Colonic mucosa (tissue), 4 donors: Measurements from ENCODE around the gene FLRT1. TPM values are rescaled to one million over a fixed set of nuclear protein-coding genes. Genes with fewer than 3 reads are reported as not detected.

Source experiments
- DNase-seq: peaks from one replicate; pipeline ENCODE4 v3.0.0-alpha.2; 2020
- H3K27ac ChIP-seq: fragments of 200-600 bp; one replicate; pipeline ENCODE4 v1.8.0; 2021
- H3K27me3 ChIP-seq: fragments of 200-600 bp; one replicate; pipeline ENCODE4 v1.8.0; 2021
- H3K36me3 ChIP-seq: fragments of 200-600 bp; one replicate; pipeline ENCODE4 v1.8.0; 2021
- H3K4me1 ChIP-seq: fragments of 200-600 bp; one replicate; pipeline ENCODE4 v1.8.0; 2021; ENCODE audit warnings: mild to moderate bottlenecking
- H3K4me3 ChIP-seq: fragments of 200-600 bp; one replicate; pipeline ENCODE4 v1.8.0; 2021
- H3K9ac ChIP-seq, 2 donors: one replicate each; pipeline ENCODE4 v1.7.0; 2013; ENCODE audit warnings: control low read depth in 2 of 2, low read depth in 2 of 2, low read length in 2 of 2
- H3K9me3 ChIP-seq: fragments of 200-600 bp; one replicate; pipeline ENCODE4 v1.8.0; 2021
- CTCF ChIP-seq: fragments of 200-600 bp; IDR thresholded peaks from one replicate; pipeline ENCODE4 v1.8.0; 2022; ENCODE audit warnings: antibody characterized with exemption, mild to moderate bottlenecking
- intact Hi-C: fragments of 100-400 bp; cut with DNase I; formaldehyde crosslinking; loops from one replicate; pipeline ENCODE4 v1.14.1; 2022
- total RNA-seq, 2 donors: library from RNA; stranded (reverse); fragmentation: NEBNext Ultra II Directional in 1 of 2; extraction: Animal tissue kit (Norgen Biotek cat#: 25700) in 1 of 2; gene quantifications; one replicate each; pipeline ENCODE4 v1.2.1, GENCODE V29; 2021
- donor health status: healthy.
- donor health status: DM: no; HTN: no; CAD: no.
- donor health status: DM: no; HTN: no; CAD: no.

The FLRT1 gene
- total RNA-seq, 2 donors from 2014 or later = 0.20 to 0.96 TPM

- Histone ChIP-seq H3K4me3 (no peak overlapping the region), H3K27me3 (no peaks in the 10 kb centered on the region), H3K27ac (no peak overlapping the region), H3K9me3 (no peaks in the 10 kb centered on the region), H3K9ac (no peak overlapping the region), H3K36me3 (peaks cover 11% of the 10 kb centered on the region), H3K4me1 (no peaks in the 10 kb centered on the region)
- no peak for TF ChIP-seq CTCF
- no peak for DNase-seq
- intact Hi-C loops = no loop called here
Observed at GRCh38 chr11:63993993-63994392, 41.7 kb upstream of the FLRT1 start.

DNA sequence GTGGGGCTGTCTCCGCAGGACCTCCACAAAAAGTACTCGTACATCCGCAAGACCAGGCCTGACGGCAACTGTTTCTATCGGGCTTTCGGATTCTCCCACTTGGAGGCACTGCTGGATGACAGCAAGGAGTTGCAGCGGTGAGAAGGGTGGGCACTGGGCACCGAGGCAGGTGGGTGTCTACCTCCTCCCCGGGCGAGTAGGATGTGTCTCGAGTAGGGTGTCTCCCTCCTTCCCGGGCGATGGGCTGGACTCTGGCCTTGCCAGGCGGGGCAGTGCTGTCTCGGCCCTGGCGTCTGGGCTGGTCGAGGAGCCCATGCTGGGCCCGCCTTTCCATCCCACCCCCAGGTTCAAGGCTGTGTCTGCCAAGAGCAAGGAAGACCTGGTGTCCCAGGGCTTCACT lies 39.2 kb upstream of the FLRT1 start:
- Histone ChIP-seq H3K27ac (no peak overlapping the region), H3K4me1 (peaks cover 9% of the 10 kb centered on the region), H3K27me3 (no peaks in the 10 kb centered on the region), H3K9me3 (no peaks in the 10 kb centered on the region), H3K36me3 (peaks cover 11% of the 10 kb centered on the region), H3K9ac (no peak overlapping the region), H3K4me3 (no peak overlapping the region)
- no peak for DNase-seq
- TF ChIP-seq CTCF = no peak
- intact Hi-C loops = no loop called here

- no peak overlapping the region for H3K27ac ChIP-seq
- no peaks in the 10 kb centered on the region for H3K27me3 ChIP-seq
- no peak for DNase-seq
- intact Hi-C loops = no loop called here
- H3K4me3 ChIP-seq = no peak overlapping the region
- H3K9ac ChIP-seq = no peak overlapping the region
- H3K9me3 ChIP-seq = no peaks in the 10 kb centered on the region
- no peak for TF ChIP-seq CTCF
- peaks cover 9% of the 10 kb centered on the region for H3K4me1 ChIP-seq
- peaks cover 11% of the 10 kb centered on the region for H3K36me3 ChIP-seq
Observed at GRCh38 chr11:63997104-63997700, 38.5 kb upstream of the FLRT1 start.

- H3K9me3 ChIP-seq = no peaks in the 10 kb centered on the region
- TF ChIP-seq CTCF = no peak
- no peak for DNase-seq
- no peaks in the 10 kb centered on the region for H3K27me3 ChIP-seq
- H3K36me3 ChIP-seq = peaks cover 11% of the 10 kb centered on the region
- H3K27ac ChIP-seq = no peak overlapping the region
- no peak overlapping the region for H3K4me3 ChIP-seq
- peaks cover 9% of the 10 kb centered on the region for H3K4me1 ChIP-seq
- no peak overlapping the region for H3K9ac ChIP-seq
- intact Hi-C loops = no loop called here
Observed at GRCh38 chr11:63997801-63998337, 37.9 kb upstream of the FLRT1 start.

DNA sequence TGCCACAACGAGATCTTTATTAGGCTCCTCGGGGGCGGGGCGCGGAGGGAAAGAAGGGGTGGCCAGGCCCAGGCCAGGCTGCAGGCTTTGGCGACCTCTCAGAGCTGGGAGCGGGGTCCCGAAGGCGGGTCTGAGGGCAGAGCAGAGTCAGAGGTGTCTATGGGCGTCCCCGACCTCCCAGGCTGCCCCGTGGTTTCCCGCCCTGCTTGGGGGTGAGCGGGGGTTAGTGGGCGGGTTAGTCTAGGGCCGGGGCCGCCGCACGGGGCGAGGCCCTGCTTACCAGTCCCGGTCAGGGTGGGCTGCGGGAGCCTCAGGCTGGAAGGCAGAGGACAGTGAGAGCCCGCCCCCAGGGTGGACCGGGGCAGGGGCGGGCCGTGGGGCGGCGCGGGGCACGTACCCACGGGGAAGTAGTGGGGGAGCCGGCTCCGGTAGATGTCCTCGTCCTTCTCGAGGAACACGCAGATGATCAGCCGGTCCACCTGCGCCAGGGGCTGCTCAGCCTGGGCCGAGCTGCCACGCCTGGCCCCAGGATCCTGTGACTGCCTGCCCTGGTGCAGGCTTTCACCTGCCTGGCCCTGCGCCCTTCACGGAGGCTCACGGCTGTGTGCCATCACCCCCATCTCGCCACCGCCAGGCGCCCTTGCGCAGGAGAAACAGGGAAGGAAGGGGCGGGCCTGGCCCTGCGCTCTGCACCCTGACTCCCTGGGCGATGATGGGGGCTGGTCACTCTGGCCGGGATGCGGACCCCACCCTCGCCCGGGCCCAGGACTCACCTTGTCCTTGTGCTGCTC lies 37.0 kb upstream of the FLRT1 start:
- intact Hi-C loops = no loop called here
- Histone ChIP-seq H3K4me1 (peaks cover 9% of the 10 kb centered on the region), H3K4me3 (peak overlapping the region; percentile 30), H3K9me3 (no peaks in the 10 kb centered on the region), H3K27ac (no peak overlapping the region), H3K27me3 (no peaks in the 10 kb centered on the region), H3K9ac (no peak overlapping the region), H3K36me3 (peaks cover 11% of the 10 kb centered on the region)
- no peak for DNase-seq
- TF ChIP-seq CTCF = no peak
